ENCODE data around the gene MYCL.

MYCL gene

GRCh38 chr1:39894884-39895495 is 6.7 kb downstream of the MYCL start:
- Mint-ChIP-seq H3K27ac (ENCODE audit: low read depth) (no peak overlapping the region), H3K4me3 (no peak overlapping the region), H3K9me3 (no peaks in the 10 kb centered on the region), H3K36me3 (ENCODE audit: insufficient read depth) (no peaks in the 10 kb centered on the region), H3K4me1 (no peaks in the 10 kb centered on the region), H3K27me3 (peaks cover 78% of the 10 kb centered on the region)
- ATAC-seq (replicated peaks; ENCODE audit: extremely low read depth, poor library complexity, severe bottlenecking) = no peak
- no peak for DNase-seq (ENCODE audit: low spot score in 2 of 2)

GRCh38 chr1:39892601-39893595 is 8.8 kb downstream of the MYCL start:
- Mint-ChIP-seq H3K27ac (ENCODE audit: low read depth) (no peak overlapping the region), H3K4me1 (no peaks in the 10 kb centered on the region), H3K36me3 (ENCODE audit: insufficient read depth) (no peaks in the 10 kb centered on the region), H3K9me3 (no peaks in the 10 kb centered on the region), H3K27me3 (peaks cover 58% of the 10 kb centered on the region), H3K4me3 (no peak overlapping the region)
- ATAC-seq (replicated peaks; ENCODE audit: extremely low read depth, poor library complexity, severe bottlenecking) (no peak), DNase-seq (ENCODE audit: low spot score in 2 of 2) (no peak)

DNA sequence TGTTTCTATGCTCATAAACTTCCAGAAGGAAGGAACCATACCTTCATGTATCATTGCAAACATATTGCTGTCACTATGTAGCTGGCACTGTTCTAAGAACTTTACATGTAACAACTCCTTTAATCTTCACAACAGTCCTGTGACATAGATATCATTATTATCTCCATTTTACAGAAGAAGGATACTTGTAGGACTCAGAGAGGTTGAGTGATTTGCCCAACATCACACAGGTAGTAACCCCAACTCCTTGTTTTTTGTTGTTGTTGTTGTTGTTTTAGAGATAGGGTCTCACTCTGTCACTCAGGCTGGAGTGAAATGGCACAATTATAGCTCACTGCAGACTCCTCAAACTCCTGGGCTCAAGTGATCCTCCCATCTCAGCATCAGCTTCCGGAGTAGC is 10.8 kb downstream of the MYCL start:
- Mint-ChIP-seq H3K4me1 (no peaks in the 10 kb centered on the region), H3K4me3 (no peak overlapping the region), H3K36me3 (ENCODE audit: insufficient read depth) (no peaks in the 10 kb centered on the region), H3K27ac (ENCODE audit: low read depth) (no peak overlapping the region), H3K9me3 (no peaks in the 10 kb centered on the region), H3K27me3 (peaks cover 42% of the 10 kb centered on the region)
- no peak for DNase-seq (ENCODE audit: low spot score in 2 of 2)
- ATAC-seq (replicated peaks; ENCODE audit: extremely low read depth, poor library complexity, severe bottlenecking) = no peak

DNA sequence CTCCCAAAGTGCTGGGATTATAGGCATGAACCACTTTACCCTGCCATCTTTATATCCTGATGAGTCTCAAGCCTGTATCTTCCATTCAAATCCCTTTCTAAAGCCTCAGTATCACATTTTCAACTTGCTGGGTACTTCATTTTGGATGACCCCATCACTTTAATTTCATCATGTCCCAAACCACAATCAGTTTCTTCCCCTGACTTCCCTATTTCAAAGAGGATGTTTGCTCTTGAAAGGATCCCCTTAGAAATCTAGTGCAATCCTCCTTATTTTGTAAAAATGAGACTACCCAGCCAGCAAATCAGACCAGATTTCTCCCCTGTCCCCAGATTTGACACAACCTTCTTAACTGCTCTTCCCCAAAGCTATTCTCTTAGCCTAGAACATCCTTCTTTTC is 11.4 kb downstream of the MYCL start:
- H3K4me3 Mint-ChIP-seq = no peak overlapping the region
- H3K4me1 Mint-ChIP-seq = no peaks in the 10 kb centered on the region
- no peaks in the 10 kb centered on the region for H3K9me3 Mint-ChIP-seq
- ATAC-seq (replicated peaks; ENCODE audit: extremely low read depth, poor library complexity, severe bottlenecking) = no peak
- peaks cover 42% of the 10 kb centered on the region for H3K27me3 Mint-ChIP-seq
- DNase-seq (ENCODE audit: low spot score in 2 of 2) = no peak
- H3K36me3 Mint-ChIP-seq (ENCODE audit: insufficient read depth) = peaks cover 3% of the 10 kb centered on the region
- H3K27ac Mint-ChIP-seq (ENCODE audit: low read depth) = no peak overlapping the region

DNA sequence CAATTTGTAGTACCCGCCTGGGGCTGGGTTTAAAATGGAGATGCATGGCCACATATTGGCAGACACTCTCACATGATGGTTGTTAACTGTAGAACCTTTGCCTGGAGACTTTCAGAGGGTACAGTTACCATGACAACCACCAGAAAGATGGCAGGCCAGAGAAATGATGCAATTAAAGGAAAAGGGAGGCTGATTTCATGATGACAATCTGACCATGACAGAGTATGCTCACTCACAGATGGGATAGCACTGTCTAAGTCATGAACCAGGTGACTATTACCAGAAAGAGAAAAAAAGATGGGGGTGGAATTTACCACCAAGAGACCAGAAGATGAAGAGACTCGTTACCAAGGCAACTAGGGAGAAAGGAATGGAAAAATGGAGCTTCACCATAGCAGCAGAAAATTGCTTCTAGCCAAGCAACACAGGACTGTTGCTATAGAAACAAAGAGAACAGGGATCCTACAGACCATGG is 14.9 kb downstream of the MYCL start:
- no peak overlapping the region for H3K27ac Mint-ChIP-seq (ENCODE audit: low read depth)
- no peak for DNase-seq (ENCODE audit: low spot score in 2 of 2)
- no peaks in the 10 kb centered on the region for H3K9me3 Mint-ChIP-seq
- H3K27me3 Mint-ChIP-seq = peaks cover 15% of the 10 kb centered on the region
- ATAC-seq (replicated peaks; ENCODE audit: extremely low read depth, poor library complexity, severe bottlenecking) = no peak
- peaks cover 10% of the 10 kb centered on the region for H3K36me3 Mint-ChIP-seq (ENCODE audit: insufficient read depth)
- H3K4me3 Mint-ChIP-seq = no peak overlapping the region
- H3K4me1 Mint-ChIP-seq = peaks cover 16% of the 10 kb centered on the region

DNA sequence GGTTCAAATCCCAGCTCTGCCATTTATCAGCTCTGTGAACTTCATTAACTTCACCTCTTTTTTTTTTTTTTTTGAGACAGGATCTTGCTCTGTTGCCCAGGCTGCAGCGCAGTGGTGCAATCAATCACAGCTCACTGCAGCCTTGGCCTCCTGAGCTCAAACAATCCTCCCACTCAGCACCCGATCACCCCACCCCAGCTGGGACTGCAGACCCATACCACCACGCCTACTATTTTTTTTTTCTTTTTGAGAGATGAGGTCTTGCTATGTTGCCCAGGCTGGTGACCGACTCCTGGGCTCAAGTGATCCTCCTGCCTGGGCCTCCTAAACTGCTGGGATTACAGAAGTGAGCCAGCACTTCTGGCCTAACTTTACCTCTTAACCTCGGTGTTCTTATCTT is 16.2 kb downstream of the MYCL start:
- Mint-ChIP-seq H3K36me3 (ENCODE audit: insufficient read depth) (peaks cover 10% of the 10 kb centered on the region), H3K27me3 (peaks cover 5% of the 10 kb centered on the region), H3K4me3 (no peak overlapping the region), H3K9me3 (no peaks in the 10 kb centered on the region), H3K4me1 (peaks cover 24% of the 10 kb centered on the region), H3K27ac (ENCODE audit: low read depth) (no peak overlapping the region)
- DNase-seq (ENCODE audit: low spot score in 2 of 2) (no peak), ATAC-seq (replicated peaks; ENCODE audit: extremely low read depth, poor library complexity, severe bottlenecking) (no peak)

DNA sequence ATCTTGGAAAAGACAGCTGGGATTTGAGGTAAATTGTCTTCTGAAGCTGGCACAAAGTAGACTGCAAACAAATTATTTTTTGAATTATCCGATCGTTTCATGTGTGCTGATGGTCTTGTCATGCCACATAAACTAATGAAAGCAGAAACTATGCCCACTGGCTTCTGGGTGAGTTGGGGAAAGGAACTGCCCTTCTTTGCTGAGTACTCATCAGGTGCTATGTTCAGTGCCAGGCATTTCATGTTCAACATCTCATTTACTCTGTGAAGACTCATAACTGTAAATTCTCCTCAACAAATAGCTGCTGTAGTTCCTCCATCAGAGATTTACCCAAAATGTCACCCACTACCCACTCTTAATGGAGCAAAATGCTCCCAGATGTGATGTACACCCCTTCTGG is 19.6 kb downstream of the MYCL start:
- DNase-seq (ENCODE audit: low spot score in 2 of 2) (no peak), ATAC-seq (replicated peaks; ENCODE audit: extremely low read depth, poor library complexity, severe bottlenecking) (no peak)
- peaks cover 11% of the 10 kb centered on the region for H3K36me3 Mint-ChIP-seq (ENCODE audit: insufficient read depth)
- H3K27me3 Mint-ChIP-seq = no peaks in the 10 kb centered on the region
- H3K4me3 Mint-ChIP-seq = peak overlapping the region; percentile 96
- peaks cover 39% of the 10 kb centered on the region for H3K4me1 Mint-ChIP-seq
- H3K9me3 Mint-ChIP-seq = no peaks in the 10 kb centered on the region
- peak overlapping the region; percentile 91 for H3K27ac Mint-ChIP-seq (ENCODE audit: low read depth)

GRCh38 chr1:39877980-39878956 is 23.4 kb downstream of the MYCL start:
- H3K27me3 Mint-ChIP-seq = no peaks in the 10 kb centered on the region
- no peaks in the 10 kb centered on the region for H3K9me3 Mint-ChIP-seq
- H3K4me3 Mint-ChIP-seq = no peak overlapping the region
- ATAC-seq (replicated peaks; ENCODE audit: extremely low read depth, poor library complexity, severe bottlenecking) (no peak), DNase-seq (ENCODE audit: low spot score in 2 of 2) (no peak)
- H3K27ac Mint-ChIP-seq (ENCODE audit: low read depth) = no peak overlapping the region
- peaks cover 61% of the 10 kb centered on the region for H3K4me1 Mint-ChIP-seq
- peaks cover 15% of the 10 kb centered on the region for H3K36me3 Mint-ChIP-seq (ENCODE audit: insufficient read depth)

DNA sequence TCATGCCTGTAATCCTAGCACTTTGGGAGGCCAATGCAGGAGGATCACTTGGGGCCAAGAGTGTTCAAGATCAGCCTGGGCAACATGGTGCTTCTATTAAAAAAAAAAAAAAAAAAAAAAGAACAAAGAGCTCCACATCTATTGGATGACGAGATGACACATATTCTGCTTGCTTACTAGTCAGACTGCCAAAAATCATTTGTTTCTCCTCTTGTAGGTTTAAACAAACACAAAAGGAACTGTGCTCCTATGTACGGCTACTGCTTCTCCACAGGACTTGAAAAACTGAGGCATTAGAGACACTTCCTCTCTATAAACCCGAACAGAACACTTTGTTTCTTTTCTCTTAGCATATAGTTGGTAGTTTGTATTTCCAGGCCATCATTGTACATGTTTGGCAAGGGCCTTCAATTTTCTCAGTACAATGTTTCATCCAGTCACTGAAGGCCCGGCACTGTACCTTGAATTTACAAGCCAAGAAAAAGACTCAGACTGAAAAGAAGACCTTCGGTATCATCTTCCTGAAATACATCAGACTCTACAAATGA is 24.4 kb downstream of the MYCL start:
- H3K4me3 Mint-ChIP-seq = no peak overlapping the region
- peaks cover 61% of the 10 kb centered on the region for H3K4me1 Mint-ChIP-seq
- no peaks in the 10 kb centered on the region for H3K9me3 Mint-ChIP-seq
- no peak for DNase-seq (ENCODE audit: low spot score in 2 of 2)
- H3K27me3 Mint-ChIP-seq = no peaks in the 10 kb centered on the region
- no peak overlapping the region for H3K27ac Mint-ChIP-seq (ENCODE audit: low read depth)
- no peak for ATAC-seq (replicated peaks; ENCODE audit: extremely low read depth, poor library complexity, severe bottlenecking)
- peaks cover 11% of the 10 kb centered on the region for H3K36me3 Mint-ChIP-seq (ENCODE audit: insufficient read depth)

- Mint-ChIP-seq H3K4me1 (peaks cover 59% of the 10 kb centered on the region), H3K9me3 (no peaks in the 10 kb centered on the region), H3K4me3 (no peak overlapping the region), H3K27ac (ENCODE audit: low read depth) (no peak overlapping the region), H3K36me3 (ENCODE audit: insufficient read depth) (peaks cover 11% of the 10 kb centered on the region), H3K27me3 (no peaks in the 10 kb centered on the region)
- DNase-seq (ENCODE audit: low spot score in 2 of 2) (no peak), ATAC-seq (replicated peaks; ENCODE audit: extremely low read depth, poor library complexity, severe bottlenecking) (peak; percentile 43)
Observed at GRCh38 chr1:39876144-39876543, 25.6 kb downstream of the MYCL start.

DNA sequence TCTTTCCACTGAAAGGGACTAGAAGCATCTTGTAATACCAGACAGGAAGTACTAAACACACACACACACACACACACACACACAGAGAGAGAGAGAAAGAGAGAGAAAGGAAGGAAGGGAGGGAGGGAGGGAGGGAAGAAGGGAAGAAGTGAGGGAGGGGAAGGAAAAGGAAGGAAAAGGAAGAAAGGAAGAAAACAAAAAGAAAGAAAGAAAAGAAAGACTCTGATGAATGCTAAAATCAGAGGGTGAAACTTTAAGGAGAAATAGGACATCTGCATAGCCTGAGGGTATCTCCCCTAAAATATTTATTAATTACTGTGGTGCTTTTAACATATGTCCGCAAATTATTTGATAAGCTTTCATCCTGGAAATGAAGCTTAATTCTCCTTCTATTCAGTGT is 29.0 kb downstream of the MYCL start:
- ATAC-seq (replicated peaks; ENCODE audit: extremely low read depth, poor library complexity, severe bottlenecking) (no peak), DNase-seq (ENCODE audit: low spot score in 2 of 2) (no peak)
- no peak overlapping the region for H3K4me3 Mint-ChIP-seq
- H3K36me3 Mint-ChIP-seq (ENCODE audit: insufficient read depth) = peaks cover 11% of the 10 kb centered on the region
- no peaks in the 10 kb centered on the region for H3K27me3 Mint-ChIP-seq
- H3K27ac Mint-ChIP-seq (ENCODE audit: low read depth) = no peak overlapping the region
- H3K4me1 Mint-ChIP-seq = peaks cover 51% of the 10 kb centered on the region
- H3K9me3 Mint-ChIP-seq = no peaks in the 10 kb centered on the region

- H3K27ac Mint-ChIP-seq (ENCODE audit: low read depth) = no peak overlapping the region
- ATAC-seq (replicated peaks; ENCODE audit: extremely low read depth, poor library complexity, severe bottlenecking) = no peak
- DNase-seq (ENCODE audit: low spot score in 2 of 2) = no peak
- H3K36me3 Mint-ChIP-seq (ENCODE audit: insufficient read depth) = peaks cover 9% of the 10 kb centered on the region
- H3K27me3 Mint-ChIP-seq = no peaks in the 10 kb centered on the region
- H3K4me3 Mint-ChIP-seq = no peak overlapping the region
- H3K4me1 Mint-ChIP-seq = peaks cover 44% of the 10 kb centered on the region
- H3K9me3 Mint-ChIP-seq = no peaks in the 10 kb centered on the region
Observed at GRCh38 chr1:39871796-39872195, 29.9 kb downstream of the MYCL start.
